ENCODE data around the gene SON. TPM values are rescaled to one million over a fixed set of nuclear protein-coding genes. Genes with fewer than 3 reads are reported as not detected.

SON gene
- total and polyA plus RNA-seq, 2 of the 13 experiments (the other 11 are each of a cell fraction or from before 2014, with no cell fraction given), result 61.3 to 78.3 TPM

- TF ChIP-seq HIVEP1 (CRISPR knock-in tag; IDR thresholded peaks at IDR 0.05), result peak; percentile 58; the same call in 1 of the 2 replicates
- 0 out of 2 replicates have a peak, but pooled peaks have one; percentile 3 for TF ChIP-seq PHF21A (CRISPR knock-in tag; IDR thresholded peaks at IDR 0.05)
- peak; percentile 71 for TF ChIP-seq NFYC (CRISPR knock-in tag; IDR thresholded peaks at IDR 0.05)
- TF ChIP-seq CHD2 (IDR thresholded peaks at IDR 0.05; ENCODE audit: low read depth, low read length), result no peak
- peak; percentile 38 for TF ChIP-seq ASH2L (IDR thresholded peaks at IDR 0.05; ENCODE audit: insufficient read length, low read depth, low read length)
- TF ChIP-seq ZNF256 (CRISPR knock-in tag; conservative IDR thresholded peaks at IDR 0.05), result peak; percentile 72; the same call in 1 of the 2 replicates
- TF ChIP-seq ZC3H13 (CRISPR knock-in tag; IDR thresholded peaks at IDR 0.05), result peak; percentile 63; the same call in 1 of the 2 replicates
- peak; percentile 32; the same call in 1 of the 2 replicates for TF ChIP-seq ZFP90 (CRISPR knock-in tag; IDR thresholded peaks at IDR 0.05; ENCODE audit: borderline replicate concordance)
- no peak for TF ChIP-seq ATRX (CRISPR knock-in tag; IDR thresholded peaks at IDR 0.05; ENCODE audit: borderline replicate concordance)
- peak; percentile 51; the same call in 1 of the 2 replicates for TF ChIP-seq ZNF263 (CRISPR knock-in tag; IDR thresholded peaks at IDR 0.05)
- TF ChIP-seq KAT2B (IDR thresholded peaks at IDR 0.05; ENCODE audit: borderline replicate concordance, low read depth, low read length), result no peak
- TF ChIP-seq HNF4G (IDR thresholded peaks at IDR 0.05; ENCODE audit: borderline replicate concordance, low read depth, low read length), result no peak
- no peak for TF ChIP-seq HNF4G (CRISPR knock-in tag; IDR thresholded peaks at IDR 0.05; ENCODE audit: borderline replicate concordance, low read depth)
- 0 out of 2 replicates have a peak, but pooled peaks have one; percentile 25 for TF ChIP-seq TP53 (CRISPR knock-in tag; conservative IDR thresholded peaks at IDR 0.05)
- TF ChIP-seq ZNF605 (CRISPR knock-in tag; IDR thresholded peaks at IDR 0.05), result peak; percentile 53; the same call in 1 of the 2 replicates
- peak; percentile 56; the same call in 1 of the 2 replicates for TF ChIP-seq BATF2 (CRISPR knock-in tag; IDR thresholded peaks at IDR 0.05)
- peak; percentile 63; the same call in 1 of the 2 replicates for TF ChIP-seq ZNF224 (CRISPR knock-in tag; IDR thresholded peaks at IDR 0.05)
- no peak for TF ChIP-seq NFE2L1 (CRISPR knock-in tag; IDR thresholded peaks at IDR 0.05; ENCODE audit: borderline replicate concordance)
- TF ChIP-seq ZNF253 (CRISPR knock-in tag; IDR thresholded peaks at IDR 0.05; ENCODE audit: borderline replicate concordance), result no peak
- peak; percentile 49; the same call in 1 of the 2 replicates for TF ChIP-seq HDAC2 (CRISPR knock-in tag; IDR thresholded peaks at IDR 0.05)
- peak; percentile 96 for TF ChIP-seq MYC (CRISPR knock-in tag; IDR thresholded peaks at IDR 0.05; ENCODE audit: borderline replicate concordance)
- TF ChIP-seq XRCC5 (optimal IDR thresholded peaks at IDR 0.05; ENCODE audit: low read length), result no peak
- no peak for TF ChIP-seq SMAD1 (CRISPR knock-in tag; IDR thresholded peaks at IDR 0.05; ENCODE audit: borderline replicate concordance, low read depth)
- peak; percentile 80; the same call in 1 of the 2 replicates for TF ChIP-seq ZC3H4 (CRISPR knock-in tag; IDR thresholded peaks at IDR 0.05; ENCODE audit: borderline replicate concordance)
- no peak for TF ChIP-seq AHR (CRISPR knock-in tag; IDR thresholded peaks at IDR 0.05)
- TF ChIP-seq MED1 (CRISPR knock-in tag; IDR thresholded peaks at IDR 0.05), result peak; percentile 67
- peak; percentile 62; the same call in 1 of the 2 replicates for TF ChIP-seq REPIN1 (CRISPR knock-in tag; IDR thresholded peaks at IDR 0.05; ENCODE audit: borderline replicate concordance, low read depth)
- no peak for TF ChIP-seq ZNF18 (CRISPR knock-in tag; IDR thresholded peaks at IDR 0.05; ENCODE audit: insufficient replicate concordance)
- TF ChIP-seq KLF15 (CRISPR knock-in tag; IDR thresholded peaks at IDR 0.05; ENCODE audit: borderline replicate concordance), result 0 out of 2 replicates have a peak, but pooled peaks have one; percentile 59
Observed at GRCh38 chr21:33541756-33542639, 840 bp upstream of the SON start, which contains the start of gene GART (continued).

Measured in HepG2 (cell line).